Measurements from ENCODE around the gene DPF3.

DPF3 gene

DNA sequence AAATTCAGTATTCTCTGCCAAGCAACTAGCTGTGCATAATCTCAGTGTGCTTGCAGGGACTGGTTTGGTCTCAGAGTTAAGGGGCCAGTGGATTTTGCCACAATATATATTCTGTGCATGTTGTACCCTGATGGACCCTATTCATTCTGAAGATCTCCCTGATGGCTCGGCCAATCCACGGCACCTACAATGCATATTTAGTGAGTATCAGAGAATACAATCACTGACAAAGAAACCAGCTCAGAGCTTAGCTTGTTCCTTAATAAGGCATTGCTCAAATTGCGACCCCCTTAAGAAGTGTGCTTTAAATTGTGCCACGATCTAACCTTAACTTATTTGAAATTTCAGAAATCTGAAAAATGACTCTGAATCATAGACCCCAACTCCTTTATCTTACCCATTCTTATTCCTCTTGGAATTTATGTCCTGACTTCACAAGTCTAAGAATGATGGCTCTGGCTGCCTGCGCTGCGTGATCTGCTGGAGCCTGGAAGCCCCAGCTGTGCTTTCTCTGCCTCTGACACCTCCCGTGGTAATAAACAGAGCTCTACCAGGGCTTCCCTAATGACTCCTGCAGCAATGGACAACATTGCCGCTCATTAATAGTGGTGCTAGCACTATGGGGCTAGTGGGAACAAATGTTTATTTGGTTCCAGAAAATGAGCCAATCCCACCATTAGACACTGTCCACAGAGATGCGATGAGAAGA is 23.3 kb upstream of the DPF3 start:
- DNase-seq (ENCODE audit: low spot score in 2 of 2) = no peak
- in situ Hi-C loops (cut with MboI; ENCODE audit: low sequenced_read_pairs) = no loop called here
- Histone ChIP-seq H3K27me3 (ENCODE audit: low read depth) (peaks cover 6% of the 10 kb centered on the region; the same call in 1 of the 2 replicates), H3K9me3 (no peaks in the 10 kb centered on the region), H3K4me1 (no peaks in the 10 kb centered on the region), H3K4me3 (no peak overlapping the region), H3K36me3 (replicated peaks) (no peaks in the 10 kb centered on the region)

DNA sequence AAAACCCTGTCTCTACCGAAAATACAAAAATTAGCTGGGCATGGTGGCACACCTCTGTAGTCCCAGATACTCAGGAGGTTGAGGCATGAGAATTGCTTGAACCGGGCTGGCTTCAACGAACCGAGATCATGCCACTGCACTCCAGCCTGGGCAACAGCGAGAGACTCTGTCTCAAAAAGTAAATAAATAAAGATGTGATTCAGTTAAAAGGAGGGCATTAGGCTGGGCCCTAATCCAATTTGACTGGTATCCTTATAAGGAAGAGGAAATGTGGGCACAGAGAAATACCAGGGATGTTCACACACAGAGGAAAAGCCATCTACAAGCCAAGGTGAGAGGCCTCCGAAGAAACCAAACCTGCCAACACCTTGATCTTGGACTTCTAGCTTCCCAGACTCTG is 22.3 kb upstream of the DPF3 start:
- DNase-seq (ENCODE audit: low spot score in 2 of 2) = no peak
- H3K27me3 ChIP-seq (ENCODE audit: low read depth) = 0 out of 2 replicates have a peak, but pooled peaks cover 6% of the 10 kb centered on the region
- in situ Hi-C loops (cut with MboI; ENCODE audit: low sequenced_read_pairs) = no loop called here
- H3K4me3 ChIP-seq = no peak overlapping the region
- no peaks in the 10 kb centered on the region for H3K36me3 ChIP-seq (replicated peaks)
- no peaks in the 10 kb centered on the region for H3K9me3 ChIP-seq
- no peaks in the 10 kb centered on the region for H3K4me1 ChIP-seq

DNA sequence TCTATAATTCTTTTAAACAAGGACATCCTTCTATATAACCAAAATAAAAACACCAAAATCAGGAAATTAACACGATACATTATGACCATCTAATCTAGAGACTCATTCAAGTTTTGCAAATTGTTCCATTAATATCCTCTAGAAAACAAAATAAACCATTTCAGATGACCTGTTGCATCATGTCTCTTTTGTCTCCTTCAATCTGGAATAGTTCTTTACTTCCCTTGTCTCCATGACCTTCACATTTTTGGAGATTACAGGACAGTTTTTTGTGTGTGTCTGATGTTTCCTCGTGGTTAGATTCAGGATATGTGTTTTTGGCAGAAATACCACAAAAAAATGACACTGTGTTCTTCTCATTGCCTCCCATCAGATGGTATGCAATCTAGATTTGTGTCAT is 19.9 kb upstream of the DPF3 start:
- Histone ChIP-seq H3K9me3 (no peaks in the 10 kb centered on the region), H3K27me3 (ENCODE audit: low read depth) (0 out of 2 replicates have a peak, but pooled peaks cover 3% of the 10 kb centered on the region), H3K4me3 (no peak overlapping the region), H3K4me1 (no peaks in the 10 kb centered on the region), H3K36me3 (replicated peaks) (no peaks in the 10 kb centered on the region)
- no peak for DNase-seq (ENCODE audit: low spot score in 2 of 2)
- in situ Hi-C loops (cut with MboI; ENCODE audit: low sequenced_read_pairs) = no loop called here

DNA sequence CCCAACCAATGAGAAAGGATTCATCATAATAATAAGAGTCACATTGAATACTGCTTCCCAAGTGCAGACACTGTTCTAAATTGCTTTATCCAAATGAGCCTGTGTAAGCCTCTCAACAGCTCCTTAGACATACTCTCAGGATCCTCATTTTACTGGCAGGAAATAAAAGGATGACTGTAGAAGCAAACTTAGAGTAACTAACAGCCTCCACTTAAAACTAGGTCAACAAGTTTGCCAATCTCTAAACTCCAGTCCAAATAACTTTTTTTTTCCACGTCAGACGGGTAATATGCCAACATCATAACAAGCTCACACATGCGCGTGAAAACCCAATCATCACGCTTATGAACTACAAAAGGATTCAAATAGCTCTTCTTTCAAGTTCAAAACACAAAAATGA is 15.3 kb upstream of the DPF3 start:
- in situ Hi-C loops (cut with MboI; ENCODE audit: low sequenced_read_pairs) = no loop called here
- no peak for DNase-seq (ENCODE audit: low spot score in 2 of 2)

DNA sequence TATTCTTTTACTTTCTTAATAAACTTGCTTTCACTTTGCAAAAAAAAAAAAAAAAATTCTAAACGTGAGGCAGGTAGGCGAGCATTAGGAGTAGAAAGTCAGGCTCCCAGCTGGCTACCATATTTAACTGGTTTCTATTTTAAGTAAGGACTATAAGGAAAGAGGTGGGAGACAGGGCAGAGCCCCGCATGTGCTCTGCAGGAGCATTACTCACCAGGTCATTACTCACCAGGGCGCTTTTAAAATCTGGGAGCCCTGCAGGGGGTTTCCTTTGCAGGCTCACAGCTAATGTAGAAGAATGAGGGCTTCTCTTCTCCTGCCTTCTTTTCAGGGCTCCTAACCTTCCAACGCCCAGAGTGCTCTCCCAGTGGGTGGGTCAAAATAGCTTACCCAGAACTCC is 14.0 kb upstream of the DPF3 start:
- in situ Hi-C loops (cut with MboI; ENCODE audit: low sequenced_read_pairs) = no loop called here
- H3K4me3 ChIP-seq = no peak overlapping the region

More for the DNA sequence above, 15.3 kb upstream of the DPF3 start:
- H3K4me1 ChIP-seq = peaks cover 15% of the 10 kb centered on the region
- H3K27me3 ChIP-seq (ENCODE audit: low read depth) = no peaks in the 10 kb centered on the region
- no peaks in the 10 kb centered on the region for H3K9me3 ChIP-seq
- no peak overlapping the region for H3K4me3 ChIP-seq
- H3K36me3 ChIP-seq (replicated peaks) = no peaks in the 10 kb centered on the region

DNA sequence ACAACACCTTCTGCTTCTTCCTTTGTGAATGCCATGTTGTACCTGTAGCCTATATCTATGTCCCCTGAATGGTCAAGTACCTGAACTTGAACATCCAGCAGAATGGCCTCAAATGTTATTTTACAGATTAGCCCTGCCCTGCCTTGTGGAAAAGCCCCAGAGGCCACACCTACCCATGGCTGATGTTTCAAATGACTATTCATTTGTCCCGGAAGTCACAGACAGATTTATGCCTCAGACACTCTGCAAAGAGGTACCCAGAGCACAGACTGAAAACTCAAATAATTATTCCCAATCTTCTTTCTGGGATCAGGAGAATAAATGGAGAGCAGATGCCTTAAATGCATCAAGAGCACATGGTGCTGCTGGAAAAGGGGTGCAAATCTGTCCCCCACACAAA is 13.0 kb upstream of the DPF3 start:
- DNase-seq (ENCODE audit: low spot score in 2 of 2) = no peak
- H3K4me3 ChIP-seq = no peak overlapping the region
- in situ Hi-C loops (cut with MboI; ENCODE audit: low sequenced_read_pairs) = no loop called here

More for the DNA sequence above, 14.0 kb upstream of the DPF3 start:
- no peaks in the 10 kb centered on the region for H3K36me3 ChIP-seq (replicated peaks)
- H3K9me3 ChIP-seq = no peaks in the 10 kb centered on the region
- peak; percentile 32 to 40 for DNase-seq (ENCODE audit: low spot score in 2 of 2)
- H3K27me3 ChIP-seq (ENCODE audit: low read depth) = no peaks in the 10 kb centered on the region
- peaks cover 15% of the 10 kb centered on the region for H3K4me1 ChIP-seq

DNA sequence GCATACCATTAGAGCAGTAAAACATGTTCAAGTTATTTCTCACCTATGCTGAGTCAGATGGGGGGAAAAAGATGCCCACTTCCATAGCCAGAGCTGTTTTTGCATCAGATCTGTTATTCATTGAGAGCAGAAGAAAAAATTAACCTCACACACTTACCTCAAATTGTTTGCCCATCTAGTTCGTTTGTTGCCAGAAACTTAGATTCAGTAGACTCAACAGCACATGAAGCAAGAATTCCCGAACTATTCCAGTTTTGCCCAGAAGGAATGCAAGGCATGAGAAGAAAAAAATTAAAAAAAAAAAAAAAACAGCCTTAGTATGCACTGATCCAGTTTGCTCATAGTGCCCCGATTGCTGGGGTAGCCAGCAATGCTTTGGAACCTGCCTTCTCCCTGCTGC is 12.4 kb upstream of the DPF3 start:
- no peak for DNase-seq (ENCODE audit: low spot score in 2 of 2)
- no peak overlapping the region for H3K4me3 ChIP-seq
- no peaks in the 10 kb centered on the region for H3K27me3 ChIP-seq (ENCODE audit: low read depth)
- H3K4me1 ChIP-seq = peaks cover 15% of the 10 kb centered on the region
- in situ Hi-C loops (cut with MboI; ENCODE audit: low sequenced_read_pairs) = no loop called here
- H3K36me3 ChIP-seq (replicated peaks) = no peaks in the 10 kb centered on the region
- no peaks in the 10 kb centered on the region for H3K9me3 ChIP-seq

More for the DNA sequence above, 13.0 kb upstream of the DPF3 start:
- Histone ChIP-seq H3K36me3 (replicated peaks) (no peaks in the 10 kb centered on the region), H3K9me3 (no peaks in the 10 kb centered on the region), H3K27me3 (ENCODE audit: low read depth) (no peaks in the 10 kb centered on the region), H3K4me1 (peaks cover 15% of the 10 kb centered on the region)

DNA sequence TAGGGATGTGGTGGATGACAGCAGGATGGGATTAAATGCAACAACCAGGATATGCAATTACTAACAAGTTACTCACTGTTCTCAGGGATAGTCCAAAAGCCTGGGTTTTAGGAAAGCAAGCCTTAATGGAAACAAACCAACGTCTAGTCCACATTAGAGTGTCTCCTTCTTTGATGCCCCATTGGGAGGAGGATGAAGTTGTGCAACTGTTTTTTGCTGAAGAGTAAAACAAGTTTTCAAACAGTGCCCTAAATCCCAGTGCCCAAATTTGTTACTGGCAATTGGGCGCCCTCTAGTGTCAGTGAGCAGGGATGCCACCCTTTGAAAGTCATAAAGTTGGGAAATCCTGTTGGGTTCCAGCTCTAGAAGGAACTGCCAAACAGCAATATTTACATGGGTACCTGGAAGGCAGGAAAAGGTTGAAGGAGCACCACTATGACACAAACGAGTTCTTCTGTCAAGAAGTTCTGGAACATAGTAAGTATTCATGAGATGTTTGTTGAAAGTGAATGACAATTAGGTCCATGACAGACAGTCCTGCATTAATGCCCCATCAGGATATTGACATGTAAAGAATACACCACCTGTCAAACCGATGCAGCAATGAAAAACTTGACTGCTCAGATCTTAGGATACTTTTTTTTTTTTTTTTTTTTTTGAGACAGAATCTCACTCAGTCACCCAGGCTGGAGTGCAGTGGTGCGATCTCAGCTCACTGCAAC is 11.1 kb upstream of the DPF3 start:
- H3K4me3 ChIP-seq = no peak overlapping the region
- peak; percentile 60 to 70 for DNase-seq (ENCODE audit: low spot score in 2 of 2)
- H3K9me3 ChIP-seq = no peaks in the 10 kb centered on the region
- no peaks in the 10 kb centered on the region for H3K36me3 ChIP-seq (replicated peaks)
- in situ Hi-C loops (cut with MboI; ENCODE audit: low sequenced_read_pairs) = no loop called here
- H3K27me3 ChIP-seq (ENCODE audit: low read depth) = no peaks in the 10 kb centered on the region
- H3K4me1 ChIP-seq = peaks cover 15% of the 10 kb centered on the region

DNA sequence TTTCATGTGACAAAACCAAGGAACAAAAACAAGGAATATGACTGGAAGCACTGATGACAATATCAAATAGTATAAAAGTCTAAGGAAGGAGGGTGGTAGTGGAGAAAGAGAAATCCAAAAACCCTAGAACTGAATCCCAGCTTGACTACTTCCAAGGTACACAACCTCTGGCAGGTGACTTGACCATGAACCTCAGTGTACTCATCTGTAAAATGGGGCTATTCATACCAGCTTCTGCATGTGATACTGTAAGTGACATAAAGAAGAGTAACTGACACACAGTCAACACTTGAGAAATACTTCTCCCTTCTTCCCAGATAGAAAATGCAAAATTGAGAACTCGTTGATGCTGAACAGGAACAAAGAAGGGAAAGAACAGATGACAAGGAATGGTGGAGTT is 10.3 kb upstream of the DPF3 start:
- Histone ChIP-seq H3K9me3 (no peaks in the 10 kb centered on the region), H3K27me3 (ENCODE audit: low read depth) (no peaks in the 10 kb centered on the region), H3K4me3 (no peak overlapping the region), H3K36me3 (replicated peaks) (no peaks in the 10 kb centered on the region), H3K4me1 (peaks cover 15% of the 10 kb centered on the region)
- in situ Hi-C loops (cut with MboI; ENCODE audit: low sequenced_read_pairs) = no loop called here
- no peak for DNase-seq (ENCODE audit: low spot score in 2 of 2)

DNA sequence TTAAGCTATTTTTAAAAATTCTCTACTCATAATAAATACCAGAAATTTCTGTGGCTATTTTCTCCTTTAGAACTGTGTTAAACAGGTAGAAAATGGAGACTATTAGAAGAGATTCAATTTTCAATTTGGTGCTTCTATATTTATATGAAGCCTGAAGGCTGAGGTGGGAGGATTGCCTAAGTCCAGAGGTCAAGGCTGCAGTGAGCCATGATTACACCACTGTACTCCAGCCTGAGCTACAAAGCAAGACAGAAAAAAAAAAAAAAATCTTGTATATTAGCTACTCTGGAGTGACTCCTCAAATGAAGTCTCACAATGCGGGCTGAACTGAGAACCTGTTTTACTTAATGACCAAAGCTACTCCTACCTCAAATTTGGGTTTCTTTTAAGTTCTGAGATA is 9.8 kb upstream of the DPF3 start:
- H3K27me3 ChIP-seq (ENCODE audit: low read depth) = no peaks in the 10 kb centered on the region
- H3K9me3 ChIP-seq = no peaks in the 10 kb centered on the region
- H3K36me3 ChIP-seq (replicated peaks) = no peaks in the 10 kb centered on the region
- no peak overlapping the region for H3K4me3 ChIP-seq
- H3K4me1 ChIP-seq = peaks cover 15% of the 10 kb centered on the region
- DNase-seq (ENCODE audit: low spot score in 2 of 2) = no peak
- in situ Hi-C loops (cut with MboI; ENCODE audit: low sequenced_read_pairs) = no loop called here

DNA sequence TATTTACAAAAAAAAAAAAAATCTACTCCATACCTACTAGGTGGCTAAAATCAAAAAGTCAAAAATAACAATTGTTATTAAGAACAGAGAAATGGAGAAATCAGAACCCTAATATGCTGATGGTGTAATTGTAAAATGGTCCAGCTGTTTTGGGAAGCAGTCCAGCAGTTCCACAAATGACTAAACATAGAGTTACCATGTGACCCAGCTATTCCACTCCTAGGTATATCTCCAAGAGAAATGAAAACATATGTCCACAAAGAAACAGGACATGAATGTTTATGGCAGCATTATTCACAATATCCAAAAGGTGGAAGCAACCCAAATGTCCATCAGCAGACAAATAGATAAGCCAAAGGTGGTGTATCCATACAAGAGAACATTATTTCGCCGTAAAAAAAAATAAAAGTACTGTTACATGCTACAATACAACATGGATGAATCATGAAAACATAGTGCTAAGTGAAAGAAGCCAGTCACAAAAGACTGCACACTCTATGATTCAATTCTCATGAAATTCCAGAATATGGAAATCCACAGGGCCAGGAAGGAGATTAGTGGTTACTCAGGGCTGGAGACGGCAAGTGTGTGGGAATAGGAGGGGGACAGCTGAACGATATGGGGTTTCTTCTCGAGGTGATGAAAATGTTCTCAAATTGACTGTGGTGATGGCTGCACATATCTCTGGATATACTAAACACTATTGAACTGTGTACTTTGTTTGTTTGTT is 9.1 kb upstream of the DPF3 start:
- in situ Hi-C loops (cut with MboI; ENCODE audit: low sequenced_read_pairs) = no loop called here
- H3K4me1 ChIP-seq = peaks cover 14% of the 10 kb centered on the region
- no peak for DNase-seq (ENCODE audit: low spot score in 2 of 2)
- no peaks in the 10 kb centered on the region for H3K9me3 ChIP-seq
- H3K36me3 ChIP-seq (replicated peaks) = no peaks in the 10 kb centered on the region
- H3K27me3 ChIP-seq (ENCODE audit: low read depth) = no peaks in the 10 kb centered on the region
- H3K4me3 ChIP-seq = no peak overlapping the region

DNA sequence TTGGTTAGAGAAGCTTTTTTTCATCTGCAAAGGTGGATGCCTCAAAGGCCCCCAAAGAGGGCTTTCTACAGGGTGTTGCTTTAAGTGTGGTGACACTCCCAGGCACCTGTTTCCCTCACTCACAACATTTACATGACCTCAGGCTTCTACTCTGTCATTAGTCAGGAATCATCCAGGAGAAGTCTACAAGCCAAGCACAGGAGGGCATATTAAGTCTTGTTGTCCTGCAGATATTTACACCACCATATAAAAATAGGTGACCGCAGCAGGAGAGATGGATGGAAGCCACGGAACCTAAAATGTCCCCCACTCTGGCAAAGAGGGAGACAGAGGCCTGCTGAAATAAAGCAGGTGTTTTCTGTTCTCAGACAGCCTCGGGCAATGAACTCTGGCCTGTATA is 7.5 kb upstream of the DPF3 start:
- no peak overlapping the region for H3K4me3 ChIP-seq
- H3K36me3 ChIP-seq (replicated peaks) = no peaks in the 10 kb centered on the region
- in situ Hi-C loops (cut with MboI; ENCODE audit: low sequenced_read_pairs) = no loop called here
- no peaks in the 10 kb centered on the region for H3K4me1 ChIP-seq
- no peak for DNase-seq (ENCODE audit: low spot score in 2 of 2)
- no peaks in the 10 kb centered on the region for H3K27me3 ChIP-seq (ENCODE audit: low read depth)
- no peaks in the 10 kb centered on the region for H3K9me3 ChIP-seq

DNA sequence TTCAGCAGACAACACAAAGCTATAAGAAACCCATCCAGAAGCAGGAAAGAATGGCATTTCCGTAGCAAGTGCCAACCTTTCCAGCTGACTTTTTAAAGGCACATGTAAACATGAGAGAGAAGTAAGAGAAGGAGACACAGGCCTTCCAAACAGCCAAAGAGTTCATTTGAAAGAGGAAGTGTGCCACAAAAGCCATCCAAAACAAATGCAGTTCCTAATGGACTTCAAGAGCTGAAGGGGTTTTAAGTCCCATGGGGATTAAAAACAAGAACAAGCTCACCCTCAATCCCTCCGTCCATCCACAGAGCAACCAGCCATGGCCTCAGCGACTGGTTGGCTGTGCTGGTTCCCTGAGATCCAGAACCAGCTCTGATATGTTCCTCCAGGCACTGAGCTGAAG is 4.5 kb upstream of the DPF3 start:
- DNase-seq (ENCODE audit: low spot score in 2 of 2) = no peak
- Histone ChIP-seq H3K36me3 (replicated peaks) (no peaks in the 10 kb centered on the region), H3K4me3 (no peak overlapping the region), H3K9me3 (no peaks in the 10 kb centered on the region), H3K4me1 (peaks cover 10% of the 10 kb centered on the region), H3K27me3 (ENCODE audit: low read depth) (no peaks in the 10 kb centered on the region)
- in situ Hi-C loops (cut with MboI; ENCODE audit: low sequenced_read_pairs) = loop anchor here (5.0 kb wide), 1 partner anchor 381 kb away; no protein-coding TSS in a partner anchor

Data from HAP-1 (cell line).